Measurements from ENCODE around the gene UBE2H.

Gene UBE2H

GRCh38 chr7:129857313-129857712 lies 95.4 kb downstream of the UBE2H start:
- ChIA-PET CTCF (interaction anchor here (3.4 kb wide), 1 partner anchor 28 kb away, joined by 16 read pairs; no protein-coding TSS in a partner anchor), POLR2A (no interaction called here)
- no peak for TF ChIP-seq CTCF (IDR thresholded peaks at IDR 0.05; ENCODE audit: insufficient read depth, low read length, missing control alignments)

GRCh38 chr7:129855935-129856717 lies 96.6 kb downstream of the UBE2H start:
- ChIA-PET CTCF (interaction anchor here (0.8 to 3.4 kb wide), 7 partner anchors 9 to 488 kb away, joined by 3 to 16 read pairs (median 3); no protein-coding TSS in a partner anchor), POLR2A (interaction anchor here (0.9 to 1.1 kb wide), 2 partner anchors 12 to 19 kb away, joined by 3 read pairs; no protein-coding TSS in a partner anchor)
- H3K4me3 ChIP-seq (ENCODE audit: low read depth, low read length): no peak overlapping the region
- TF ChIP-seq CTCF (IDR thresholded peaks at IDR 0.05; ENCODE audit: insufficient read depth, low read length, missing control alignments): no peak
- no peak for DNase-seq (ENCODE audit: low read depth, low spot score)

More at GRCh38 chr7:129857313-129857712, 95.4 kb downstream of the UBE2H start:
- no peak for DNase-seq (ENCODE audit: low read depth, low spot score)
- H3K4me3 ChIP-seq (ENCODE audit: low read depth, low read length): no peak overlapping the region

GRCh38 chr7:129855234-129855673 lies 97.5 kb downstream of the UBE2H start:
- no peak overlapping the region for H3K4me3 ChIP-seq (ENCODE audit: low read depth, low read length)
- ChIA-PET POLR2A (interaction anchor here (0.7 to 1.6 kb wide), 4 partner anchors 10 to 316 kb away, joined by 3 to 6 read pairs (median 3); no protein-coding TSS in a partner anchor), CTCF (interaction anchor here (1.1 to 3.4 kb wide), 4 partner anchors 16 to 154 kb away, joined by 3 to 16 read pairs (median 5); no protein-coding TSS in a partner anchor)
- TF ChIP-seq CTCF (IDR thresholded peaks at IDR 0.05; ENCODE audit: insufficient read depth, low read length, missing control alignments): no peak
- DNase-seq (ENCODE audit: low read depth, low spot score): peak; percentile 97

- H3K4me3 ChIP-seq (ENCODE audit: low read depth, low read length): no peak overlapping the region
- CTCF ChIA-PET: interaction anchor here (3.4 kb wide), 1 partner anchor 25 kb away, joined by 16 read pairs; no protein-coding TSS in a partner anchor
- no peak for DNase-seq (ENCODE audit: low read depth, low spot score)
- POLR2A ChIA-PET: interaction anchor here (1.6 kb wide), 1 partner anchor 9 kb away, joined by 6 read pairs; no protein-coding TSS in a partner anchor
- TF ChIP-seq CTCF (IDR thresholded peaks at IDR 0.05; ENCODE audit: insufficient read depth, low read length, missing control alignments): no peak
These were observed 98.4 kb downstream of the UBE2H start for GRCh38 chr7:129854401-129854800.

- no peak overlapping the region for H3K4me3 ChIP-seq (ENCODE audit: low read depth, low read length)
- CTCF ChIA-PET: interaction anchor here (0.7 to 3.4 kb wide), 4 partner anchors 23 to 157 kb away, joined by 3 to 16 read pairs (median 4); no protein-coding TSS in a partner anchor
- POLR2A ChIA-PET: interaction anchor here (1.6 kb wide), 1 partner anchor 8 kb away, joined by 6 read pairs; no protein-coding TSS in a partner anchor
- no peak for TF ChIP-seq CTCF (IDR thresholded peaks at IDR 0.05; ENCODE audit: insufficient read depth, low read length, missing control alignments)
- no peak for DNase-seq (ENCODE audit: low read depth, low spot score)
These were observed 99.0 kb downstream of the UBE2H start for GRCh38 chr7:129853661-129854268.
